Cardiac muscle cell (in vitro differentiated cells and primary cell): ENCODE data around the gene SBF1. TPM values are rescaled to one million over a fixed set of nuclear protein-coding genes. Genes with fewer than 3 reads are reported as not detected.

Experiments
- DNase-seq, 2 donors: peaks; one replicate each; pipeline versions ENCODE4 v3.0.0 to v3.0.0-alpha.2; 2010 to 2017; ENCODE audit warnings: low read depth in 1 of 2, low spot score in 1 of 2
- H3K27ac ChIP-seq: fragments of 200-600 bp; sonication (generic); 2 replicates; pipeline ENCODE4 v1.5.1; 2016
- H3K27me3 ChIP-seq: fragments of 200-600 bp; sonication (generic); 2 replicates; pipeline ENCODE4 v1.6.0; 2016; ENCODE audit warnings: control low read depth
- H3K36me3 ChIP-seq: fragments of 200-600 bp; sonication (generic); 2 replicates; pipeline ENCODE4 v1.5.1; 2016; ENCODE audit warnings: control low read depth
- H3K4me1 ChIP-seq: fragments of 200-600 bp; sonication (generic); 2 replicates; pipeline ENCODE4 v1.8.1; 2017; ENCODE audit warnings: low read depth, mild to moderate bottlenecking, mixed run types
- H3K4me3 ChIP-seq: fragments of 200-600 bp; sonication (generic); 2 replicates; pipeline ENCODE4 v1.5.1; 2016; ENCODE audit warnings: mild to moderate bottlenecking
- H3K9me3 ChIP-seq: fragments of 200-600 bp; sonication (generic); 2 replicates; pipeline ENCODE4 v1.5.1; 2017; ENCODE audit warnings: low read depth, mild to moderate bottlenecking, control low read depth
- CTCF ChIP-seq: IDR thresholded peaks from 2 replicates; pipeline ENCODE4 v1.5.1; 2012; ENCODE audit warnings: low read depth, mild to moderate bottlenecking, low read length
- polyA plus RNA-seq: library from polyadenylated mRNA; unstranded; fragments of >200 nt; fragmentation: Nextera tagmentation; extraction: Ambion mirVana; gene quantifications from 2 replicates; pipeline ENCODE4 v1.2.1, GENCODE V29; 2016
- total RNA-seq: library from RNA; depleted of rRNA; stranded (reverse); fragments of >200 nt; gene quantifications from 2 replicates; pipeline ENCODE4 v1.2.3, GENCODE V29; 2016

Gene SBF1
- total and polyA plus RNA-seq, 2 experiments from 2014 or later, result 39.1 to 111 TPM

GRCh38 chr22:50420015-50420414 is 54.8 kb downstream of the SBF1 start:
- H3K36me3 ChIP-seq, result peaks cover 66% of the 10 kb centered on the region
- H3K9me3 ChIP-seq, result no peaks in the 10 kb centered on the region

GRCh38 chr22:50419116-50419515 is 55.7 kb downstream of the SBF1 start:
- no peak overlapping the region for H3K4me3 ChIP-seq
- H3K27me3 ChIP-seq, result no peaks in the 10 kb centered on the region
- peaks cover 70% of the 10 kb centered on the region for H3K36me3 ChIP-seq

More at GRCh38 chr22:50420015-50420414, 54.8 kb downstream of the SBF1 start:
- Histone ChIP-seq H3K4me3 (no peak overlapping the region), H3K27me3 (no peaks in the 10 kb centered on the region), H3K4me1 (no peaks in the 10 kb centered on the region), H3K27ac (no peak overlapping the region)
- no peak for DNase-seq
- no peak for TF ChIP-seq CTCF

GRCh38 chr22:50418624-50419023 is 56.2 kb downstream of the SBF1 start:
- DNase-seq, result no peak
- Histone ChIP-seq H3K27ac (no peak overlapping the region), H3K4me3 (no peak overlapping the region), H3K36me3 (peaks cover 70% of the 10 kb centered on the region), H3K27me3 (no peaks in the 10 kb centered on the region), H3K9me3 (no peaks in the 10 kb centered on the region), H3K4me1 (no peaks in the 10 kb centered on the region)
- TF ChIP-seq CTCF, result no peak

More at GRCh38 chr22:50419116-50419515, 55.7 kb downstream of the SBF1 start:
- Histone ChIP-seq H3K4me1 (no peaks in the 10 kb centered on the region), H3K9me3 (no peaks in the 10 kb centered on the region), H3K27ac (no peak overlapping the region)
- no peak for TF ChIP-seq CTCF
- DNase-seq, result no peak

- Histone ChIP-seq H3K27ac (no peak overlapping the region), H3K4me1 (no peaks in the 10 kb centered on the region), H3K36me3 (peaks cover 60% of the 10 kb centered on the region), H3K9me3 (no peaks in the 10 kb centered on the region), H3K4me3 (no peak overlapping the region), H3K27me3 (no peaks in the 10 kb centered on the region)
- no peak for TF ChIP-seq CTCF
- no peak for DNase-seq
These were observed 57.2 kb downstream of the SBF1 start for GRCh38 chr22:50417411-50418210.

GRCh38 chr22:50416996-50417395 is 57.8 kb downstream of the SBF1 start:
- no peaks in the 10 kb centered on the region for H3K9me3 ChIP-seq
- H3K4me1 ChIP-seq, result no peaks in the 10 kb centered on the region
- no peak overlapping the region for H3K27ac ChIP-seq
- H3K36me3 ChIP-seq, result peaks cover 57% of the 10 kb centered on the region
- no peak for TF ChIP-seq CTCF
- no peaks in the 10 kb centered on the region for H3K27me3 ChIP-seq
- no peak for DNase-seq
- H3K4me3 ChIP-seq, result no peak overlapping the region
